Loucy (cell line): ENCODE results near the gene FKBP15.

ENCODE experiments used
- H2AFZ ChIP-seq: fragments of 200-600 bp; sonication (generic); 2 replicates; pipeline ENCODE4 v1.6.0; 2016; ENCODE audit warnings: antibody characterized with exemption, mild to moderate bottlenecking, low read length, moderate library complexity
- H3F3A ChIP-seq: fragments of 200-600 bp; 2 replicates; pipeline ENCODE4 v1.6.0; 2016; ENCODE audit warnings: antibody characterized with exemption, low read depth, mild to moderate bottlenecking
- H3K27me3 ChIP-seq: fragments of 200-600 bp; sonication (generic); 2 replicates; pipeline ENCODE4 v1.6.1; 2014; ENCODE audit warnings: low read length, mild to moderate bottlenecking; ENCODE audit not compliant: insufficient read depth, poor library complexity, severe bottlenecking
- H3K36me3 ChIP-seq: fragments of 200-600 bp; sonication (generic); 2 replicates; pipeline ENCODE4 v1.6.1; 2016; ENCODE audit warnings: low read length; ENCODE audit not compliant: insufficient read depth
- H3K4me1 ChIP-seq: fragments of 200-600 bp; sonication (generic); 2 replicates; pipeline ENCODE4 v1.5.1; 2014; ENCODE audit warnings: low read length, mild to moderate bottlenecking; ENCODE audit not compliant: insufficient read depth, poor library complexity, severe bottlenecking
- H3K4me2 ChIP-seq: fragments of 200-600 bp; sonication (generic); 2 replicates; pipeline ENCODE4 v1.6.0; 2014; ENCODE audit warnings: antibody characterized with exemption, low read length, low read depth, mild to moderate bottlenecking; ENCODE audit not compliant: poor library complexity, severe bottlenecking
- H3K4me3 ChIP-seq: fragments of 200-600 bp; sonication (generic); 2 replicates; pipeline ENCODE4 v1.5.1; 2014; ENCODE audit warnings: low read length, mild to moderate bottlenecking, mixed read lengths; ENCODE audit not compliant: poor library complexity, severe bottlenecking
- H3K79me2 ChIP-seq: fragments of 200-600 bp; sonication (generic); 2 replicates; pipeline ENCODE4 v1.6.1; 2014; ENCODE audit warnings: low read length; ENCODE audit not compliant: insufficient read depth
- H3K9ac ChIP-seq: fragments of 200-600 bp; sonication (generic); 2 replicates; pipeline ENCODE4 v1.6.0; 2014; ENCODE audit warnings: mild to moderate bottlenecking, low read depth, low read length, moderate library complexity; ENCODE audit not compliant: poor library complexity, severe bottlenecking
- H3K9me2 ChIP-seq: fragments of 200-600 bp; sonication (generic); replicated peaks from 2 replicates; pipeline ENCODE4 v1.6.1; 2016; ENCODE audit warnings: low read depth, low read length, mixed read lengths
- H3K9me3 ChIP-seq: fragments of 200-600 bp; sonication (generic); 2 replicates; pipeline ENCODE4 v1.6.1; 2014; ENCODE audit warnings: mild to moderate bottlenecking, antibody characterized with exemption, low read length, low read depth; ENCODE audit not compliant: insufficient read depth
- H4K20me1 ChIP-seq: fragments of 200-600 bp; sonication (generic); 2 replicates; pipeline ENCODE4 v1.6.0; 2014; ENCODE audit warnings: antibody characterized with exemption, low read length, mild to moderate bottlenecking; ENCODE audit not compliant: insufficient read depth, poor library complexity, severe bottlenecking
- CTCF ChIP-seq: fragments of 200-600 bp; sonication (generic); conservative IDR thresholded peaks from 2 replicates; pipeline ENCODE4 v1.5.1; 2014; ENCODE audit warnings: mild to moderate bottlenecking, antibody characterized with exemption, low read length
- EZH2phosphoT487 ChIP-seq: fragments of 200-600 bp; IDR thresholded peaks from 2 replicates; pipeline ENCODE4 v1.6.1; 2018; ENCODE audit warnings: antibody characterized with exemption, mild to moderate bottlenecking, moderate library complexity, borderline replicate concordance

The FKBP15 gene

GRCh38 chr9:113139953-113140352, 81.1 kb downstream of the FKBP15 start:
- no peak overlapping the region for H3K4me3 ChIP-seq
- H3K9me2 ChIP-seq: no peaks in the 10 kb centered on the region
- no peaks in the 10 kb centered on the region for H3F3A ChIP-seq
- 0 out of 2 replicates have a peak, but pooled peaks cover 5% of the 10 kb centered on the region for H3K9me3 ChIP-seq
- TF ChIP-seq CTCF: no peak
- TF ChIP-seq EZH2phosphoT487: no peak
- H3K9ac ChIP-seq: no peak overlapping the region
- no peak overlapping the region for H2AFZ ChIP-seq
- no peak overlapping the region for H3K4me2 ChIP-seq
- no peaks in the 10 kb centered on the region for H4K20me1 ChIP-seq
- no peaks in the 10 kb centered on the region for H3K79me2 ChIP-seq
- H3K27me3 ChIP-seq: no peaks in the 10 kb centered on the region
- no peaks in the 10 kb centered on the region for H3K36me3 ChIP-seq
- no peaks in the 10 kb centered on the region for H3K4me1 ChIP-seq

GRCh38 chr9:113139225-113139829, 81.8 kb downstream of the FKBP15 start:
- H3K9me3 ChIP-seq: 0 out of 2 replicates have a peak, but pooled peaks cover 5% of the 10 kb centered on the region
- TF ChIP-seq EZH2phosphoT487 (no peak), CTCF (no peak)
- no peaks in the 10 kb centered on the region for H4K20me1 ChIP-seq
- no peaks in the 10 kb centered on the region for H3K36me3 ChIP-seq
- no peak overlapping the region for H3K4me3 ChIP-seq
- H3K9ac ChIP-seq: no peak overlapping the region
- no peaks in the 10 kb centered on the region for H3K27me3 ChIP-seq
- no peaks in the 10 kb centered on the region for H3K4me1 ChIP-seq
- H3K79me2 ChIP-seq: no peaks in the 10 kb centered on the region
- H3K4me2 ChIP-seq: no peak overlapping the region
- H3F3A ChIP-seq: no peaks in the 10 kb centered on the region
- no peak overlapping the region for H2AFZ ChIP-seq
- H3K9me2 ChIP-seq: no peaks in the 10 kb centered on the region

GRCh38 chr9:113138760-113139159, 82.3 kb downstream of the FKBP15 start:
- TF ChIP-seq EZH2phosphoT487: no peak
- no peak for TF ChIP-seq CTCF
- Histone ChIP-seq H3K4me2 (no peak overlapping the region), H3K4me1 (no peaks in the 10 kb centered on the region), H4K20me1 (no peaks in the 10 kb centered on the region), H3K9ac (no peak overlapping the region), H3F3A (no peaks in the 10 kb centered on the region), H3K9me2 (no peaks in the 10 kb centered on the region), H3K9me3 (0 out of 2 replicates have a peak, but pooled peaks cover 5% of the 10 kb centered on the region), H2AFZ (no peak overlapping the region), H3K4me3 (no peak overlapping the region), H3K36me3 (no peaks in the 10 kb centered on the region), H3K27me3 (no peaks in the 10 kb centered on the region), H3K79me2 (no peaks in the 10 kb centered on the region)
